HCT116 (cell line): ENCODE results near the gene CTRL.

Source experiments
- CBX3 ChIP-seq: IDR thresholded peaks from 2 replicates; pipeline ENCODE4 v1.6.1; 2012; ENCODE audit warnings: low read depth
- CEBPB ChIP-seq: IDR thresholded peaks from 2 replicates; pipeline ENCODE4 v1.6.1; 2012; ENCODE audit warnings: low read depth
- EZH2 ChIP-seq: fragments of 200-600 bp; sonication (generic); IDR thresholded peaks from 2 replicates; pipeline ENCODE4 v1.6.1; 2017; ENCODE audit warnings: antibody characterized with exemption, mixed run types
- EZH2phosphoT487 ChIP-seq: fragments of 200-600 bp; IDR thresholded peaks from 2 replicates; pipeline ENCODE4 v1.6.1; 2018; ENCODE audit warnings: antibody characterized with exemption, borderline replicate concordance
- POLR2A ChIP-seq: IDR thresholded peaks from 2 replicates; pipeline ENCODE4 v1.7.0; 2011; ENCODE audit warnings: borderline replicate concordance; ENCODE audit not compliant: insufficient read depth, insufficient read length; ENCODE audit errors: extremely low read depth
- RAD21 ChIP-seq: IDR thresholded peaks from 2 replicates; pipeline ENCODE4 v1.6.1; 2012; ENCODE audit warnings: low read depth, mild to moderate bottlenecking
- TCF7L2 ChIP-seq: IDR thresholded peaks from 2 replicates; pipeline ENCODE4 v1.7.0; 2011; ENCODE audit warnings: borderline replicate concordance, inconsistent platforms; ENCODE audit not compliant: insufficient read depth, insufficient read length; ENCODE audit errors: extremely low read depth
- YY1 ChIP-seq: IDR thresholded peaks from 2 replicates; pipeline ENCODE4 v1.6.1; 2011; ENCODE audit warnings: low read length, low read depth, moderate library complexity, mild to moderate bottlenecking; ENCODE audit not compliant: insufficient replicate concordance; ENCODE audit errors: extremely low read depth
- TF ChIP-seq, protein P1 (sequence below), 3 experiments: fragments of 200-600 bp in 1 of 3; sonication (generic) in 1 of 3; IDR thresholded peaks in 2 of 3; conservative IDR thresholded peaks in 1 of 3; 2 replicates each; pipeline ENCODE4 v1.5.1; 2012 to 2017; ENCODE audit warnings: low read depth in 2 of 3, low read length in 2 of 3, antibody characterized with exemption in 1 of 3, borderline replicate concordance in 1 of 3, control low read depth in 1 of 3, mild to moderate bottlenecking in 1 of 3, mixed read lengths in 1 of 3, mixed run types in 1 of 3, moderate library complexity in 1 of 3; ENCODE audit not compliant: insufficient read depth in 1 of 3
- TF ChIP-seq, protein P2 (sequence below): IDR thresholded peaks from 2 replicates; pipeline ENCODE4 v1.6.1; 2011; ENCODE audit warnings: mild to moderate bottlenecking, low read length, moderate library complexity; ENCODE audit not compliant: insufficient replicate concordance; ENCODE audit errors: extremely low read depth
- TF ChIP-seq, protein P3 (sequence below): IDR thresholded peaks from 2 replicates; pipeline ENCODE4 v1.6.1; 2012

DNA sequence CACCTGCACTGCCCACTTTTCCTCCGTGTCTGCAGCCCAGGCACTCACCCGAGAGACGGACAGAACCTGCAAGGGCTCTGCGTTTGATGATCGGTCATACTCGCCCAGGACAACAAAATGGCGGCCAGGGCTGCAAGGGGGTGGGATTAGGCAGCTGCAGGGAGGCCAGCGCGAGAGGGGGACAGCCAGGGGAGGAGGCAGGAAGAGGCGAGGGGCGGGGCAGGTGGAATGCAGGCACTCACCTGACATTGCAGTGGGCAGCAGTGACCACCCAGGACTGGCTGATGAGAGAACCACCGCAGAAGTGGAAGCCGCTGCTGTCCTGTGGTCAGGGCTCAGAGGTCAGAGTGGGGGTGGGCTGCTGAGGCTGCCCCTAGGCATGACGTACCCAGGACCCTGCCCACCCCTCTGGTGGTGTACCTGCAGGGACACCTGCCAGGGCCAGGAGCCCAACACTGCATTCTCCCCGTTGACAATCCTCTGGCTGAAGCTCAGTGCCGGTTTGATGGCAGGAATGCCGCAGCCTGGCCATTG, 917 bp downstream of the CTRL start:
- TF ChIP-seq EZH2 = no peak
- TF ChIP-seq, protein P1, sequence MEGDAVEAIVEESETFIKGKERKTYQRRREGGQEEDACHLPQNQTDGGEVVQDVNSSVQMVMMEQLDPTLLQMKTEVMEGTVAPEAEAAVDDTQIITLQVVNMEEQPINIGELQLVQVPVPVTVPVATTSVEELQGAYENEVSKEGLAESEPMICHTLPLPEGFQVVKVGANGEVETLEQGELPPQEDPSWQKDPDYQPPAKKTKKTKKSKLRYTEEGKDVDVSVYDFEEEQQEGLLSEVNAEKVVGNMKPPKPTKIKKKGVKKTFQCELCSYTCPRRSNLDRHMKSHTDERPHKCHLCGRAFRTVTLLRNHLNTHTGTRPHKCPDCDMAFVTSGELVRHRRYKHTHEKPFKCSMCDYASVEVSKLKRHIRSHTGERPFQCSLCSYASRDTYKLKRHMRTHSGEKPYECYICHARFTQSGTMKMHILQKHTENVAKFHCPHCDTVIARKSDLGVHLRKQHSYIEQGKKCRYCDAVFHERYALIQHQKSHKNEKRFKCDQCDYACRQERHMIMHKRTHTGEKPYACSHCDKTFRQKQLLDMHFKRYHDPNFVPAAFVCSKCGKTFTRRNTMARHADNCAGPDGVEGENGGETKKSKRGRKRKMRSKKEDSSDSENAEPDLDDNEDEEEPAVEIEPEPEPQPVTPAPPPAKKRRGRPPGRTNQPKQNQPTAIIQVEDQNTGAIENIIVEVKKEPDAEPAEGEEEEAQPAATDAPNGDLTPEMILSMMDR (IDR thresholded peaks at IDR 0.05 in 2 of 3, conservative IDR thresholded peaks at IDR 0.05 in 1 of 3; ENCODE audit: borderline replicate concordance in 1 of 3, insufficient read depth in 1 of 3, low read depth in 2 of 3, low read length in 2 of 3) = no peak
- no peak for TF ChIP-seq YY1
- TF ChIP-seq, protein P2, sequence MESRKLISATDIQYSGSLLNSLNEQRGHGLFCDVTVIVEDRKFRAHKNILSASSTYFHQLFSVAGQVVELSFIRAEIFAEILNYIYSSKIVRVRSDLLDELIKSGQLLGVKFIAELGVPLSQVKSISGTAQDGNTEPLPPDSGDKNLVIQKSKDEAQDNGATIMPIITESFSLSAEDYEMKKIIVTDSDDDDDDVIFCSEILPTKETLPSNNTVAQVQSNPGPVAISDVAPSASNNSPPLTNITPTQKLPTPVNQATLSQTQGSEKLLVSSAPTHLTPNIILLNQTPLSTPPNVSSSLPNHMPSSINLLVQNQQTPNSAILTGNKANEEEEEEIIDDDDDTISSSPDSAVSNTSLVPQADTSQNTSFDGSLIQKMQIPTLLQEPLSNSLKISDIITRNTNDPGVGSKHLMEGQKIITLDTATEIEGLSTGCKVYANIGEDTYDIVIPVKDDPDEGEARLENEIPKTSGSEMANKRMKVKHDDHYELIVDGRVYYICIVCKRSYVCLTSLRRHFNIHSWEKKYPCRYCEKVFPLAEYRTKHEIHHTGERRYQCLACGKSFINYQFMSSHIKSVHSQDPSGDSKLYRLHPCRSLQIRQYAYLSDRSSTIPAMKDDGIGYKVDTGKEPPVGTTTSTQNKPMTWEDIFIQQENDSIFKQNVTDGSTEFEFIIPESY = no peak
- TF ChIP-seq EZH2phosphoT487 = no peak
- no peak for TF ChIP-seq TCF7L2
- TF ChIP-seq CEBPB = no peak
- TF ChIP-seq POLR2A = no peak
- TF ChIP-seq, protein P3, sequence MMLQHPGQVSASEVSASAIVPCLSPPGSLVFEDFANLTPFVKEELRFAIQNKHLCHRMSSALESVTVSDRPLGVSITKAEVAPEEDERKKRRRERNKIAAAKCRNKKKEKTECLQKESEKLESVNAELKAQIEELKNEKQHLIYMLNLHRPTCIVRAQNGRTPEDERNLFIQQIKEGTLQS = no peak
- TF ChIP-seq RAD21 = no peak
- TF ChIP-seq CBX3 = no peak
